NCI-H2227 (cell line): ENCODE measurements around the gene TEX12.
A peak's percentile ranks its signal among the peaks of the same experiment; 100 is the strongest.
"Not testable (repeated sequence)": the region's sequence is repeated elsewhere in the genome, so short reads cannot be mapped to it uniquely, and the experiment has no call there.

Source experiments
- DNase-seq: peaks from one replicate; lab custom pipeline; 2025; ENCODE audit not compliant: unreplicated experiment; lab: John Stamatoyannopoulos, UW

Gene TEX12

DNA sequence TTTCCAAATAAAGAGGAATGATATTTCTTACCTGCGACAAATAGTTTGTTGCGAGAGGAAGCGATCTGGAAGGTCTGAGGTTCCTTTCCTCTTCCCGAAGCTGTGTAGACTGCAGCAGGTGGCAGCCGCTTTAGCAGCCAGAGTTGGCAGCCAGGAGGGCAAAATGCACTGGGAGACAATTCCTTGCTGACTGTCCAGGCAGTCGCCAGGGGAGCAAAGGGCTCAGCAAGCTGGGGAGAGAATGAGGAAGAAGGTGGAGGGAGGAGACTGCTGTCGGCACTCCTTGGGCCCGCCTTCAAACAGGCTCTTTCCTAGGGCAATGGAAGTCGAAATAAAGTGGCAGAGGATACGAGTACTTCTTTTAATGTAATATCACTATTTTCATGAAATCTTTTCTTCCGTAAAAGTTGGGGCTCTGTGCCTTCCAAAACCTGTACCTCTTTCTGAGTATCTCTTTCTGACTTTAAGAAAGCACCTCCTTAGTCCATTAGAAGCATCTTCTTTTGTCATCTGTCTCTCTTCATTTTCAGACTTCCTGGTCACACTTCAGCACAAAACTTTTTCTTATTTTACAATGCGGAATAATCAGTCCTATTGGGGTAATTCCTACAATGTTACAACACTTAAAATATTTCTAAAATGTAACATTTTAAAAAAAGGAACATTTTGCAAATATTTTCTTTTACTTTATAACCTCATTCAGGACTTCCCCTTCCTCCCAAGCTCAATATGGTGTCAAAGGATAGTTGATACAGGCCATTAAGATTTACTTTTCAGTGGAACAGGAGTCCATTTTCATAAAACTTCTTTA, 3.1 kb upstream of the TEX12 start, which contains the start of gene IL18:
Gene IL18 (minus strand): TSS at position 220 of the 811 bp plus-strand sequence. CDS start 9,041 bp downstream, outside the sequence.
- DNase-seq = peak; percentile 18

DNA sequence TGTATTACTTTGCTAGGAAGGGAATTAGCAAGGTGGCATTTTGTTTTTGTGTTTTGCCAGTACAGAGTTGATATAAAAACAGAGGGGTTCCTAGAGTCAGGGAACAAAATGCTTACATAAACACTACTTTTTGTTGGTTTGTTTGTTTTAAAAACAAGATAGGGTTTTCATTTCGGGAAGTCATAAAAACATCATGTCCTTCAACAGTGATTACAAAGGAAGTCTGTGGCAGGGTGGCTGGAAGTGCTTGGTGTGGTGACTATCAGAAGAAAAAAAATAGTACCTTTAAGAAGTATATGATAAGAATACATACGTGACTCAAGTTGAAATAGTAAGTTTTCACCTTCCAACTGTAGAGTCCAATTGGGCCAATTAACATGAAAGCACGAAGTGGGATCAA, 2.1 kb upstream of the TEX12 start:
- DNase-seq = no peak

DNA sequence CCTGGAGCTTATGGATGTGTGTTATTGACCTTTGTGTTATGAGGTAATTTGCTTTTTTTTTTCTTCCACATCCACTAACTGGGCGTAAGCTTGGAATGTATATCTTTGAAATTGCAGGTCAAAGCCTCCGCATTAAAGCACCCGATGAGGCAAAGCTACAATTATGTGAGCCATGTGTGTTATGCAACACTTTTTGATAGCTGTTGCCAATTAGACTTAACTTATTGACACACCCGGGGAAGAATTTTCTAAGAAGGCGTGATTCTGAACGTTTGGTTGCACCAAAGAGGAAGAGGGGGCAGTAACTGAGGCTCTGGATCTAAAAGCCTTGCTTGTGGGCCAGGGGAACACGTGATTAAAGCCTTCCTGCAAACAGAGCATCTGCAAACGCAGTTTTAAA, 610 bp upstream of the TEX12 start:
- DNase-seq = no peak

DNA sequence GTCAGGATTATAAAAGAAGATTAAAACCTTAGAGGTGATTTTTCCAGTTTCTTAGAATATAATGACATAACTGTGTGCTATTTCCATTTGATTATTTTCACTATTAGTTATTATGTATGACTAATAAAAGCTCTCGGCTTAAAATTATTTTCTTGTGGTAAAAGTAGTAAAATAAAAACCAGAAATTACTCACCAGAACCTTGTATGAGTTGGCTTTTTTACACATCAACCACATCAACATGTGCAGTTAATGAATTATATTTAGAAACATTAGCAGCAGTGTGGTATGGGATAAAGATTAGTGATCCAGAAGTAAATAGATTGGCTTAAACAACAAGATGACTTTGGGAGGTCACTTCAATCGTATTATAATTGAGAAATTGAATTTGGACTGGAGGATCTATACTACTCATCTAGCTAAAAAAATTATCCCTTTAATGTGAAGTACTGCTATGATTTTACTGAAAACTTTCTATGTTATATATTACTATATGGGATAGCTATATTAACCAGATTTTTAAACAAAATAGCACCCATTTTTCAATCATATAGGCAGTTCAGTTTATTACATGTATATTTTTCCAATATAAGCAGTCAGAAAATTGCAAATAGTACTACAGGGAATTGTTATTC, 5.3 kb downstream of the TEX12 start:
- no peak for DNase-seq

DNA sequence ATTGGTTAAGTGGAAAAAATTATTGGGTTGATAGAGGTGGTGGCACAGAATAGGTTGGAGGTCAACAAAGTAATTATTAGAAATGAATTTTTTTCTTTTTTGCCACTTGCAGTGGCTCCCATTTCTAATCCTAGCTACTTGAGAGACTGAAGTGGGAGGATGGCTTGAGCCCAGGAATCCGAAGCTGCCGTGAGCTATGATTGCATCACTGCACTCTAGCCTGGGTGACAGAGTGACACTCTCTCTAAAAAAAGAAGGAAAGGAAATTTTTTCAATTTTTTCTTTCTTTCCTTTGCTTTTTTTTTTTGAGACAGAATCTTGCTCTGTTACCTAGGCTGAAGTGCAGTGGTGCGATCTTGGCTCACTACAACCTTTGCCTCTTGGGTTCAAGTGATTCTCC, 6.0 kb downstream of the TEX12 start:
- no peak for DNase-seq

DNA sequence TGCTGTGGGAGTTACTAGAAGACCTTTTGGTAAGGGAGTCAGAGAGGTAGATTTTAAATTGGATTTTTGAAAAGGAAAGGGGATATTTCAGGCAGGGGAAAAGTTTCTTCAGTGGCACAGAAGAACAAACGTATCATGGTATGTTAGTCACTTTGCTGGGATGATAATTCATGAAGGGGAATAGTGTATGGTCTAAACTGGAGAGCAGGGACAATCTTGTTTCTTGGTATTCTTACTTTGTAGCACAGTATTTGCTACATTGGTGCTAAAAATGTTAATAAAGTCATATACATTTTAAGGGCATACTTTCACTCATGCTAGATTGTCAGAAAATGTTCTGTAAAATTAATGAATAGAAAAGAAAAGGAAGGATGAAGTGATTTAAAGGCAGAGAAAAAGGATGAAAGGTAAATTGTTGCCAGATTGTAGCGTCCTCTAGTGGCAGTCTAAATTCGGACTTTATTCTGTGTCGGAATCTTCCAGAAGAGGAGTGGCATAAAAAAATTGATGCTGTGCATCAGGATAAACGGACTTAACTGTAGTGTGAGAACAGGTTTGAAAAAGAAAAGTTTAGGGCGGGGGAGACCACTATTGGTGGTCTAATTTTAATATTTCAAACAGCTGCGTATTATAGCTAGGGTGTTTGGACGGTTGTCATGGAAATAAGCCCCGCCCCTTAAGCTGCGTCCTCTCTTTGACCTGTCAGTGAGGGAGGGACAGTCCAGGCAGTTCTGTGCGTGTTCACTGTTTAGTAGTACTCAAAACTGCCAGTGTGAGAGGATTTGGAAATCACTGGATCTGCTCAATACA, 7.8 kb downstream of the TEX12 start, which contains the start of gene BCO2:
Gene BCO2 (plus strand): TSS at position 724 of the 810 bp plus-strand sequence. CDS start 90 bp downstream, outside the sequence.
- DNase-seq = peak; percentile 75

DNA sequence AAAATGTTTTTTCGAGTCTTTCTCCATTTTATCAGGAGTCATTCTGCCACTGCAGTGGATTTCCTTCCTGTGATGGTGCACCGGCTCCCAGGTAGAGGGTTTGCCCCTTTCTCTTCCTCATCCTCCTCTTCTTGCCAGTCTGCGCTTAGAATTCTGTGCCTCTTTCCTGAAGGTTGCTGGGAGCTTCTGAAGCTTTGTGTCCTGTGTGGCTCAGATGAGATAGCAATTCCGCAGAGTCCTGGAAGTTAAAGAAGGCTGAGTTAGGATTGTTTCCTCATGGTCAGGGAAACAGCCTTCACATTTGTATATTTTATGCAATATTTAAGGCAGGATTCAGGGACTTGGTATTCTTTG, 8.4 kb downstream of the TEX12 start:
- no peak for DNase-seq

DNA sequence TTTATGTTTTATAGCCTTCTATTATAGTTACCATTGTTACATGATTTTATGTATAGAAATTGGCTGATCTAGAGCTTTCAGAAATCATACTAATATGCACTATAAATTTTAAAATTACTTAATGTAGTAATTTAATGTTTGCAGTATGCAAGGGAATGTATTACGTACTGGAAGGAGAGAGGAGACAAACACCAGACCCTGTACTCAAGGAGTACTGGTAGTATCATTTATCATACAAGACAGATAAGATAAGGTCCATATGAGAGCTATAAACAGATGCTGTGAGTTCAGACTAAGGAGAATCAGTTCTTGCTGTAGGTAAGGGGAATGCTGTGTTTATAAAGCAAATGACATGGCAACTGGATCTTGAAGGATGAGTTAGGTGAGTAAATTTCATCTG, 8.9 kb downstream of the TEX12 start:
- no peak for DNase-seq

DNA sequence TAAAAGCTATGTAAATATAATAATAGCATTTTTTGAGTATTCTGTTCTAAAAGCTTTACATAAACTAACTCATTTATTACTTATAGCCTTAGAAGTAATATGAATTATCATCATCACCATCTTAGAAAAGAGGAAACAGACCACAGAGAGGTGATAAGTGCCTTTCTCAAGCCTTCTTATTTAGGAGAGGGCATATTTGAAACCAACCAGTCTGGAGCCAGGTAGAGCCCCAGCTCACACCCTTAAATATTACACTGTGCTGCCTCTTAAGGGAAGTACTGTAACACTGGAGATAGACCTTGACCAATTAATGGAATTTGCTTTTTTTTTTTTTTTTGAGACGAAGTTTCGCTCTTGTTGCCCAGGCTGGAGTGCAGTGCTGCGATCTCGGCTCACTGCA, 10.4 kb downstream of the TEX12 start:
- DNase-seq = no peak

DNA sequence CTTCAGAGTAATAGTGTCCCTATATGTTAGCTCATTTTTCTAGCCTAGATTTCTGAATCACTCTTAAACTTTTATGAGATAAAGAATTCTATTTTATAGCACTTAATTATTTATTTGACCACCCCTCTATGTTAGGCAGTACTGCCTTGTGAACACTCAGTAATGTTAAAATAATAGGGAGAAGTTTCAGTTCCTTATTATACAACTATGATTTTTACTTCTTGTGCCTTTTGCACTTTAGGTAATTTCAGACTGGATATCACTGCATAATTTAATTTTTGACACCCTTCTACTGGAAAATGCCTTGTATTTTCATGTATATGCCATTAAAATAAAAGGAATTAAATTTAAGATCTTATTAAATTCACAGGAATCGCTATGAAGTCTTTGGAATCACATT, 11.3 kb downstream of the TEX12 start:
- DNase-seq = no peak

DNA sequence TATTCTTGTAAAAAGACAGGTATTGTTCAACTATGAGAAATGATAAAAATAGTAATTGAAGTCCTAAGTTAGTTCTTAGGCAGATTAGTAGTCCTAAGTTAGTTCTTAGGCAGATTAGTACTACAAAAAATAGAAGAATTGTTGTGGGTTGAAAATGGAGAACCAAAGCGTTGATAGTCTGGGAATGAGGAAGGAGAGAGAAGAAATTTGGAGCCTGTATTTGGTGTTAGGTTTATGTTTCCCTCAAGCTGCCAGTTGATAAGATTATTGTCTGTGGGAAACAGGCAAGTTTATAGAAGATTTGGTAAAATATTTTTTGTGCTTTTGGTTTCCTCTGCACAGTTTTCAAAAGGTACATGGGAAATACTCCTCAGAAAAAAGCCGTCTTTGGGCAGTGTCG, 11.8 kb downstream of the TEX12 start:
- no peak for DNase-seq

DNA sequence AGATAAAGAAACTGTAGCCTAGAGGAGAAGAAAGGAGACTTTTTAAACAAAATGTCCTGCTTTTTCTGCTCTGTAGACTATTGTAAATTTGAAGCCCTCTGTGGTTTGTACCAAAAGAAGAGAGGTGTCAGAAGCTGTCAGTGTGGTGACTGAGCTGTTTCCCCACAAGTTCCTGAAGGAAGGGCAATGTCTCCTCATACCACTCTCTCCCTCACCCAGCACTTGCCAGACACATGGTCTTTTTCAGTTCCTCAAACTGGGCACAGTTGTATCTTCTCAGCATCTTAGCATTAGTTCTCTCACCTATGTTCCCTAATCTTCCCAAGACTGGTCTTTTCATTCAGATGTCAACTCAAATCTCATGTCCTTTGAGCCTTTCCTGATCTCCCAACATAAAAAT, 12.4 kb downstream of the TEX12 start:
- no peak for DNase-seq

DNA sequence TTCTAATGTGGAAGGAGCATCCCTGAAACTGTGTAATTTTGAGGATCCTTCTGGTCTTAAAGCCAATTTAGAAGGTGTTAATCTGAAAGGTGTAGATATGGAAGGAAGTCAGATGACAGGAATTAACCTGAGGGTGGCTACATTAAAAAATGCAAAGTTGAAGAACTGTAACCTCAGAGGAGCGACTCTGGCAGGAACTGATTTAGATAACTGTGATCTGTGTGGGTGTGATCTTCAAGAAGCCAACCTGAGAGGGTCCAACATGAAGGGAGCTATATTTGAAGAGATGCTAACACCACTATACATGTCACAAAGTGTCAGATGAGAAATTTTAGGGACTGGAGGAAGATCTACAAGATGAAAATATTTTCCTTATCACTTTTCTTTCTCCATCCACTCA, 15.7 kb downstream of the TEX12 start:
- DNase-seq = no peak

DNA sequence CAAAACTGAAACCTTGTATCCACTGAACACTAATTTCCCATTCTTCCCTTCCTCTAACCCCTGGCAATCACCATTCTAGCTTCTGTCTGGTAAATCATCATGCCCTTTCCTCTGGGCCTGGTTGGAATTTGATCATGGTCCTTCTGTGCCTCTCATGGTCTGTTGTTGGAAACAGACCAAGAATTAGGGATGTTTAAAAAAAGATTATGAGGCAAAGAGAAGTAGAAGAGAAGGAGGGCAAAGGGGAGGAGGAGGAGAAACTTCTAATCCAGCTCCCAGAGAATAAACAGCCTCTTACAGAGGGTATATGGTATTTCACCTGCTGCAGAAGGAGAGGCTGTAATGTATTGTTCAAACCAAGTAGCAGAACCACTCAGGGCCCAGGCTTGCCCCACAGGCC, 18.7 kb downstream of the TEX12 start:
- DNase-seq = no peak

DNA sequence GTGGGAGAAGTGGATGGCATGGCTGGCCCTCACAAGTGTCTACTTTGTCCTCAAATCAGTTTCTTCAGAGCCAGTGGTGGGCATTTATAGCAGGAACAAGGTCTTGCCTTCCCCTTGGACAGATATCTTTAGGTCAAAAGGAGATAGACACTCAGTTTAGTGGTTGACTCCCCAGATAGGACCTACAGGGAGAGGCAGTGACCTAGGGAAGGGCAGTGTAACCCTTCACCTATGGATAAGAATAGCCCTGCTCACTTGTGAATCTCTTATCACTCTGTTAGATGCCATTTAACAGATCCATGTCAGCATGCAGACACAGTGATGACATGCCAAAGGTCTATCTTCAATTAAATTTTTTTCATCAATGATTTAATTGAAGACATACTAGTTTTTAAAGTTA, 19.1 kb downstream of the TEX12 start:
- no peak for DNase-seq

DNA sequence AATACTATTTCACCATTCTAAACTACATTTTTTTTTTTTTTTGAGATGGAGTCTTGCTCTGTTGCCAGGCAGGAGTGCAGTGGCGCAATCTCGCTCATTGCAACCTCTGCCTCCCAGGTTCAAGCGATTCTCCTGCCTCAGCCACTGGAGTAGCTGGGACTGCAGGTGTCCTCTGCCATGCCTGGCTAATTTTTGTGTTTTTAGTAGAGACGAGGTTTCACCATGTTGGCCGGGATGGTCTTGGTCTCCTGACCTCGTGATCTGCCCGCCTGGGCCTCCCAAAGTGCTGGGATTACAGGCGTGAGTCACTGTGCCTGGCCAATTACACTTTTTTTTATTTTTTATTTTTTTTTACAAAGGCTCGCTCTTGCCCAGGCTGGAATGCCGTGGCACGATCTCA, 27.9 kb downstream of the TEX12 start:
- DNase-seq = not testable (repeated sequence)

DNA sequence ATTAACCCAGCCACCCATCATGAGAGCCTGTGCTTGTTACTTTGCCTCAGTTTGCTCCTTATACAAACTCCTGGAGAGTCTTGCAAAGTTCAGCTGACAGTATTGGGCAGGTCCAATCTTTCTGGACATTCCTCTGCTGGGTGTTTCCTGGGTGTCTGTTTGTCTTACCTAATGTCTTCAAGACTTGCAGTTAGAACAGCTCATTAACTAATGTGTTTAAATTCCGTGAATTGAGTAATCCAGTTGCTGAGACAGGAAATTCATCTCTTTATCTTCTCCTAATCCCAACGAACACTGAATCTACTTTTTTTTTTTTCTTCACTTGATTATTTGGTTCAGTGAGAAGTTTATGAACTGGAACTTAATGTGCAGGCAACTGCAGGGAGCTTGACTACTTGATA, 28.8 kb downstream of the TEX12 start:
- DNase-seq = no peak

DNA sequence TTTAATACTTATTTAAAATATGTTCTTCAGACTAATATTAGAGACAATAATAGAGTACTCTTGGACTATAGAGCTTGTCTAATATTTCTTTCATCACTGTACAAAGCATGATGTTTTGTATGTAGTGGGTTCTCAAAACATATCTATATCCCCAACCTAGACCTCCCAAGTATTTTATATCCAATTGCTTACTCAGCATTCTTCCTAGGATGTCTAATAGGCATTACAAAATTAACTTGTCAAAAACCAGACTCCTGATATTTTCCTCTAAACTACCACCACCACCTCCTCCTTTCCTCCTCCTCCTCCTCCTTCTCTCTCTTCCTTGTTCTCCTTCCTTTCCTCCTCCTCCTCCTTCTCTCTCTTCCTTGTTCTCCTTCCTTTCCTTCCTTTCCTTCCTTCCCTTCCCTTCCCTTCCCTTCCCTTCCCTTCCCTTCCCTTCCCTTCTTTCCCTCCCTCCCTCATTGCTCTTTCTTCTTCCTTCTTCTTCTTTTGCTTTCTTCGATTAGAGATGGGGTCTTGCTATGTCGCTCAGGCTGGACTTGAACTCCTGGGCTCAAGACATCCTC, 29.4 kb downstream of the TEX12 start:
- no peak for DNase-seq

DNA sequence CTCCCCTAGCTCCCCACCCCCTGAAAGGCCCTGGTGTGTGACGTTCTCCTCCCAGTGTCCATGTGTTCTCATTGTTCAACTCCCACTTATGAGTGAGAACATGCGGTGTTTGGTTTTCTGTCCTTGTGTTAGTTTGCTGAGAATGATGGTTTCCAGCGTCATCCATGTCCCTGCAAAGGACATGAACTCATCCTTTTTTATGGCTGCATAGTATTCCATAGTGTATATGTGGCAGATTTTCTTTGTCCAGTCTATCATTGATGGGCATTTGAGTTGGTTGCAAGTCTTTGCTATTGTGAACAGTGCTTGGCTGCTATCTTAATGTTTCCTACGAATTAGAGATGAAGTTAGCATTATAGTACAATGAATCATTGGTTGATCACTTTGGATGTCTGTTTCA, 31.9 kb downstream of the TEX12 start:
- DNase-seq = not testable (repeated sequence)

DNA sequence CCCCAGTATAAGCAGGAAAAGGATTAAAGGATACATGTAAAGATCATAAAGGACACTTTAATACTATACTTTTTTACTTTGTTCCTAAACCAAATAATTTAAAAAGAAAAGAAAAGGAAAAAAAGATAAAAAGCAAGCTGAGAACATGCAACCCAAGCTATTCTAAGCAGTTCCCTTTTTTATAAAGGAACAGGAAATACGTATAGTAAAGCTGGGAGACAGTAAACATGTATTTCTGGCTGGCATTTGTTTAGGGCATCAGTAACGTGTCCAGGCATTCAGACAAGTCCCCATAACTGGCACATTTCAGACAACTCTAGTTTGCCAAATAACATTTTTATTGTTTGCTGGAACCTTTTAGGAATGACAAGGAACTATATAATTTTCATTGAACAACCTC, 33.1 kb downstream of the TEX12 start:
- DNase-seq = no peak

DNA sequence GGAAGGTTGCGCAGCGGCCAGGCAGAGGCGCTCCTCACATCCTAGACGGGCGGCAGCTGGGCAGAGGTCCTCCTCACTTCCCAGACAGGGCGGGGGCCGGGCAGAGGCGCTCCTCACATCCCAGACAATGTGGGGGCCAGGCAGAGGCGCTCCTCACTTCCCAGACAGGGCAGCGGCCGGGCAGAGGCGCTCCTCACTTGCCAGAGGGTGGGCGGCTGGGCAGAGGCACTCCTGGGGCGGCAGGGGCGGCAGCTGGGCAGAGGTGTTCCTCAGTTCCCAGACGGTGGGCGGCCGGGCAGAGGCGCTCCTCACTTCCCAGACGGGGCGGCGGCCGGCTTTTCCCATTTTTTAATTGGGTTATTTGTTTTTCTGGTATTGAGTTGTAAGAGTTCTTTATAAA, 38.9 kb downstream of the TEX12 start:
- DNase-seq = no peak
